Esophagus mucosa (tissue), 1 donor: ENCODE results near the gene SH3D19. TPM values are rescaled to one million over a fixed set of nuclear protein-coding genes. Genes with fewer than 3 reads are reported as not detected.
A peak's percentile ranks its signal among the peaks of the same experiment; 100 is the strongest.

Source experiments
- ATAC-seq: fragments of 200-7000 bp; cut with Tn5 transposase; one replicate; pipeline ENCODE4 v1.9.1; 2020
- total RNA-seq: library from RNA; stranded (reverse); gene quantifications from one replicate; pipeline ENCODE4 v1.2.4, GENCODE V29; 2023
- donor health status: DM: yes; HTN: yes; CAD: no.

The SH3D19 gene
- total RNA-seq, 1 donor from 2014 or later = 31.6 TPM

GRCh38 chr4:151228189-151229119, 97.0 kb downstream of the SH3D19 start:
- ATAC-seq = no peak

DNA sequence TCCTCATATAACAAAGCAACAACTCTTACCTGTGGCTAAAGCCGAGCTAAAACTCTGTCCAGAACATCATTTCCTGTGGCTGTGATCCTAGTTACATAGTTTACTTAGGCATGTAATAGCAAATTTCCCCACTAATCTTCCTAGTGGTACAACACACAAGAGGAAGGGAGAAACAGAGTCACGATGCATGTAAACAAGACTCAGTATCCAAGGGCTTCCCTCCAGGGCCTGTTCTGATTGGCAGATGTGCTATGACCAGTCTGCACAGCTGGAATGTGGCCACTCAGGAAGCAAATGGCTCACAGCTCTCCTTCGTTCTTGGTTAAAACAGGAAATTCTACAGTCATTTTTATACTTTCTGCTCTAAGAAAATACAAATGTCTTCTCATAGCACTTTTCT, 97.7 kb downstream of the SH3D19 start:
- ATAC-seq = peak; percentile 94

DNA sequence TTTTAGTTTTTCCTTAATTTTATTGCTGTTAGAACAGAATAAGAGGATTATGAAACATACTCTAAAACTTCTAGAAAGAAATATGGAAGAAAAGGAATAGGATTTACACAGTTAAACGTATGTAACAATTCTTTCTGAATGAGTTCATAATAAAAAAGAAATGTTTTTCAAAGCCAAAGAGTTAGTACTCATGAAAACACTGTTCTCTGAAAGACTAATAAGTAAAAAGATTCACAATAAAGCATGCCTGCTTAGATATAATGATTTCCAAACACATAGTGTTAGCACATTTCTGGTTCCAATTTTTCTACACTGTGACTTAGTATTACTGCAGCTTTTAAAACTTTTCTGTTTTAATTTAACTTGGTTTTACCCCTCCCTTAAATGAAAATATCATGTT, 98.2 kb downstream of the SH3D19 start:
- ATAC-seq = no peak

GRCh38 chr4:151226004-151226932, 99.1 kb downstream of the SH3D19 start:
- peak; percentile 68 for ATAC-seq

DNA sequence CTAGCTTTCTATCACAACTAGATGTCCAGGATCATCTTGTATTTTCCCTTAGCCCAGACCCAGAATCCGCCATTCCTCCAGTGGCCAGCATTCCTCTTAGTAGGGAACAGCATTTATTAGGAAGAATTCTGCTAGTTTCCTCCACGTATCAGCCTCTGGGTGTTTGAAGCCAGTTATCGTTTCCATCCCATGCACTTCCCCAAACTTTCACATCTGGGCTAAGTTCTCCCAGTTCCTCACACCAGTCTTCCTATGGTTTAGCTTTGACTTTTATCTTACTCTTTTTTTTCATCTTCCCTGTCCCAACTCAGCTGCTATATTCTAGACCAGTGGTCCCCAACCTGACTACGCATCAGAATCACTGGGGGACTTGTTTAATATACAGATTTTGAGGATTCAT, 101.9 kb downstream of the SH3D19 start:
- ATAC-seq = no peak

- no peak for ATAC-seq
Measured at GRCh38 chr4:151219948-151220347, 105.5 kb downstream of the SH3D19 start.

DNA sequence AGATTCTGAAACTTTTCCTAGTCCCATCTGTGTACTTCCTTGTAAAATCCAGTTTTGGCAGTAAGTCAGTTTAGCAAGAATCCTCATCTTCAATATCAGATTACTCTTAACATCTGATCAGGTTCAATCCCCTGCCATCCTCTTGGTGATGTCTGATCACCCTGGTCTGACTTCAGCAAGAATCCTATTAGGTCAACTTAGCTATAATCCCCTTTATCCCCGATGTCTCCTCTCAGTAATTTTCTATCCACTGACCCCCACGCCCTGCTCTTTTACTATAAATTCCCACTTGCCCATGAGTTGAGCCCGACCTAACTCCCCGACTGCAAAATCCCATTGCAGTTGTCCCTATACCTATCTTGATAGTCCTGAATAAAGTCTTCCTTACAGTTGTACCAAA, 106.3 kb downstream of the SH3D19 start:
- ATAC-seq = no peak

DNA sequence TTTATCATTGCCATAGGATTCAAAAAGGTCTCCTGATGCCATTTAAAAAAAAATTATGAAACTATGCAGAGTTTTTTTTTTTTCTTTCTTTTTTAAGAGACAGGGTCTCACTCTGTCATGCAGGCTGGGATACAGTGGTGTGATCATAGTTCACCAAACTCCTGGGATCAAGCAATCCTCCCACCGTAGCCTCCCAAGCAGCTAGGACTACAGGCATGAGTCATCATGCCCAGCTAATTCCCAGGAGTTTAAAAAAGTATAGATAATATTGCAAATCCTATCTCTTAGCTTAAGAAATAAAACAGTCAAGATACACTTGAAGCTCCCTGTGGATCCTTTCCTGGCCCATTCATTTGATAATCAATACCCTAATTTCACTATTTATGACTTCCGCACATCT, 107.1 kb downstream of the SH3D19 start:
- no peak for ATAC-seq

DNA sequence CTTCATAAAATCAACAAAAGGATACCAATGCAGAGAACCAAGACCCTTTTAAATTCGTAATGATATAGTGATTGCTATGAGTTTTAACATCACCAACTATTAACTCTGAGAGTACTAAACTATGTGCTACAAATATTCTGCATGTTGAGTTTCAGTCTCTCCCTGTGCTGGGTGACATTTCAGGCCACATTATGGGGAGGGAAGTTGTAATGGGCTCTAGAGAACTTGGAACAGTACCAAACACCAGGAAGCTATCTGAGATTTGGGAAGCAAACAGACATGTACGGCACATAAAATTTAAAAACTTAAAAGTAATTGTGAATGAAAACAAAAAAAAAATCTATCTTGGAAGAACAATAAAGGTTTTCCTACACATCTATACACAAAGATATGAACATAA, 108.1 kb downstream of the SH3D19 start:
- ATAC-seq = no peak

DNA sequence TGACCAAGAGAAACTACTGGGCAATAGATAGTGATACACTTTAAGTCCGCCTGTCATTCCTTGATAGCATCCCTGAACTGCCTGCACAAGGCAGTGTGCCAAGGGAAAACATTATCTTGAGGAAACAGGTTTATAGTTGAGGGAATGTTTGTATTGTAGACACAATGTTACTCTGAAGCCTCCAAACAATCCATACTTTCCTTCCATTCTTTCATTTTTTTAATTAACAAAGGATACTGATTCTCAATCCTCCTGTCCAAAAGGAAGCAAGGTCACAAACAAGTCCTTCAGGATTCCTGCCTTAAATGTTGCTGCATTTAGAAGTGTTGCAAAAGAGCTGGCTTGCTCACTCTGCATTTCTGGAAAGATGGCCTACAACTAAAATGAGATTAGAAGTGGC, 110.1 kb downstream of the SH3D19 start:
- ATAC-seq = peak; percentile 57

GRCh38 chr4:151207868-151208267, 117.5 kb downstream of the SH3D19 start:
- no peak for ATAC-seq

DNA sequence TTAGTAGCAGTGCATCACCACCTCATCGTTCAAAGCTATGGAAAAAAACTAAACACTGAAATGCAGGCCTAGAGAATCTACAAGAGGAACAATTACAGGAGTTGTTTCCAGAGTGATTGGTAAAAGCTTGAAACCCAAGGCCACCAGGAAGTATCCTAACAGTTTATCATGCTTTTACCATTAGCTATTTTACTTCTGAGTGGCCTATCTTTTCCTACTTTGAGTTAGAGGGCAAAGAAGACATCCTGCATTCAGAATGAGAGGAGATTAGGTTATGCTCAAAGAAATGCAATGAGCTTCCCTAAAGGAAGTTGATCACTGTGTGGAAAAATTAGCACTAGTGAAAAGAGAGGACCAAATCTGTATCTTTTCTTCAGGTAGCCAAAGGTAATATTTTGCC, 118.2 kb downstream of the SH3D19 start:
- ATAC-seq = no peak

GRCh38 chr4:151206241-151207005, 119.0 kb downstream of the SH3D19 start:
- ATAC-seq = no peak

- no peak for ATAC-seq
Measured at GRCh38 chr4:151205722-151206121, 119.7 kb downstream of the SH3D19 start.

DNA sequence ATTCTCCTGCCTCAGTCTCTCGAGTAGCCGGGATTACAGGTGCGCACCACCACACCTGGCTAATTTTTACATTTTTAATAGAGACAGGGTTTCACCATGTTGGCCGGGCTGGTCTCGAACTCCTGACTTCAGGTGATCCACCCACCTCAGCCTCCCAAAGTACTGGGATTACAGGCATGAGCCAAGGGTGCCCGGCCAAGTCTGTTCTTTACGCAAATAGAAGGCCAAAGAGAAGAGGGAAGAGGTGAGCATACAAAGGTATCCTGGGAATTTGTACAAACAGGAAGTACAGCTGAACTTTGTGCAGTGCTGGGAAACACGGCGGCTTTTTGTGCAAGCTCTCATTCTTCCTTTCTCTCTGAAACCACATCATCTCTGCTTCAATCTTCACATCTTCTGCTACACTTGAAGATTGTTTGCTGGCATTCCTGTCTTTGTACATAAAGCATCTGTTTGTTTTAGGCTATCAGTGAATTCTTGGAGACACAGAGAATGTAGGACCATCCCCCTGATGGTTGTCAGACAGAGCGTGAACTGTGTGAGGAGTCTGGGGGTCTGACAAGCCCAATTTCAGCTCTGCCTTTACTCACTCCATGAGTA, 120.4 kb downstream of the SH3D19 start:
- no peak for ATAC-seq

GRCh38 chr4:151202851-151203455, 122.5 kb downstream of the SH3D19 start:
- no peak for ATAC-seq

- no peak for ATAC-seq
Measured at GRCh38 chr4:151202381-151202780, 123.0 kb downstream of the SH3D19 start.

DNA sequence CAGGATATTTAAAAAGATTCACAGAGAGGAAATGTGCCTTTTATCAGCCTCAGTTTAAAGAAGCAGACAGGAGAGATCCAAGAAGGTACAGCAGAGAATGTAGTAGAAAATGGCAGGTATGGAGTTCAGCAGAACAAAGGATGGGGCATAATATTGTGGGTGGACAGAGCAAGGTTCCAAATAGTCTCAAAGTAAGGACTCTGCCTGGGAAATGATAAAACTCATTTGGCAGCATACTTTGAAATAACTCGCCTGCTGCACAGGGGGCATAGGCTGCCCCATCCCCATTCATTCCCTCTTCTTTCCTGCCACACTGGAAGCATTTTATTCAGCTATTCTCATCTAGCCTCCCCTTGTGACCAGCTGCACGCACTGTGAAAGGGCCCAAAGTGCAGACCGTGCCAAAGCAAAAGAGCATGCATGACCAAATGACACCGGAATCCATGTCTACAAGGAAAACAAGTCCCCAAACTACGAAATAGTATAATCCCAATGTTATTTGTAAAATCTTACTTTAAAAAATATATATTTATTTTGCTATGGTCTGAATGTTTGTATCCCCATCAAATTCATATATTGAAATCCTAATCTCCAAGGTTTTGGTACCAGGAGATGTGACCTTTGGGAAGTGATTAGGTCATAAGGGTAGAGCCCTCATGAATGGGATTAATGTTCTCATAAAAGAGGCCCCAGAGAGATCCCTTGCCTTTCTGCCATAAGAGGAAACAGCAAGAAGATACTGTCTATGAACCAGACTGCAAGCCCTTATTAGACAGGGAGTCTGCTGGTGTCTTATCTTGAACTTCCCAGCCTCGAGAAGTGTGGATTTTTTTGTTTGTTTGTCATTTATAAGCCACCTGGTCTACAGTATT, 125.8 kb downstream of the SH3D19 start:
- no peak for ATAC-seq

DNA sequence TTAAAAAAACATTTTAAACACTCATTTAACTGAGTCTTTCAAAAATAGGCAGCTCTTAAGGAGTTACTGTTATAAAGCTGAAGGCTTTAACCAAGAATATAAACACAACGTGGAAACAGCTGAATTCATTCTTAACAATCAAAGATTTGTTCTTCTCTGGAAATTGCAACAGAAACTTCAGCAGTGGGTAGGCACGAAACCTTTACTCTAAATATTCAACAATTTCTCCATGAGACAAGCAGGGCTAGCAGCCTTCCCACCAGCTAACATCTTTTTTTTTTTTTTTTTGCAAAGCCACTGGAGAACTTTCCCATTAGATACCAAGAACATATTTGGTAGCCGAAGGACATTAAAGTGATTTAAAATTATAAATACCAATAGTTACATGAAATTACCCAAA, 126.7 kb downstream of the SH3D19 start:
- ATAC-seq = no peak

- peak; percentile 70 for ATAC-seq
Measured at GRCh38 chr4:151197247-151197646, 128.2 kb downstream of the SH3D19 start.

- ATAC-seq = peak; percentile 98
Measured at GRCh38 chr4:151195801-151196200, 129.6 kb downstream of the SH3D19 start.
